Measurements from ENCODE around the gene ACSL5. TPM values are rescaled to one million over a fixed set of nuclear protein-coding genes. Genes with fewer than 3 reads are reported as not detected.
A peak's percentile ranks its signal among the peaks of the same experiment; 100 is the strongest.

Gene ACSL5
- total RNA-seq, 2 donors from 2014 or later = 14.5 to 19.7 TPM

- 4% methylated on average over 19 of the region's 20 CpGs for WGBS
- intact Hi-C loops (cut with DNase I) = loop anchor here (5.0 kb wide), 1 partner anchor 264 kb away; the partner anchor contains the start of gene GPAM
These were observed 72.3 kb downstream of the ACSL5 start for GRCh38 chr10:112446055-112446854.

GRCh38 chr10:112446855-112447619, 73.1 kb downstream of the ACSL5 start, which contains the start of the genes VTI1A and ZDHHC6:
Gene VTI1A (plus strand): TSS chr10:112447215. CDS start chr10:112447374, 159 bp downstream.
Gene ZDHHC6 (minus strand): TSS chr10:112446914. CDS start chr10:112445436, 1,478 bp downstream.
- Histone ChIP-seq H3K27me3 (replicated peaks; ENCODE audit: insufficient read depth) (no peaks in the 10 kb centered on the region), H3K9me3 (no peaks in the 10 kb centered on the region), H3K36me3 (no peaks in the 10 kb centered on the region), H3K27ac (peak within 1 kb of the TSS; percentile 82 to 89), H3K4me3 (peak within 1 kb of the TSS; percentile 65 to 89), H3K4me1 (replicated peaks) (no peaks in the 10 kb centered on the region)
- intact Hi-C loops (cut with DNase I) = loop anchor here (5.0 kb wide), 1 partner anchor 265 kb away; the partner anchor contains the start of gene GPAM
- TF ChIP-seq POLR2A (IDR thresholded peaks at IDR 0.05) (no peak), CTCF (IDR thresholded peaks at IDR 0.05) (peak in 3 of 4 experiments; percentile 15 to 31 (median 27)), POLR2AphosphoS5 (IDR thresholded peaks at IDR 0.05) (peak; percentile 71)
- peak; percentile 71 for DNase-seq (ENCODE audit: low spot score)
- under 1% methylated on average over 54 of the region's 59 CpGs for WGBS

More at GRCh38 chr10:112446055-112446854, 72.3 kb downstream of the ACSL5 start:
- Histone ChIP-seq H3K4me3 (peak overlapping the region; percentile 65 to 89), H3K4me1 (replicated peaks) (no peaks in the 10 kb centered on the region), H3K27ac (peak overlapping the region; percentile 82 to 89), H3K27me3 (replicated peaks; ENCODE audit: insufficient read depth) (no peaks in the 10 kb centered on the region), H3K9me3 (no peaks in the 10 kb centered on the region), H3K36me3 (no peaks in the 10 kb centered on the region)
- TF ChIP-seq CTCF (IDR thresholded peaks at IDR 0.05) (no peak), POLR2A (IDR thresholded peaks at IDR 0.05) (peak; percentile 42)
- no peak for DNase-seq (ENCODE audit: low spot score)

- DNase-seq (ENCODE audit: low spot score) = no peak
- no peaks in the 10 kb centered on the region for H3K9me3 ChIP-seq
- no peaks in the 10 kb centered on the region for H3K4me1 ChIP-seq (replicated peaks)
- peak overlapping the region; percentile 82 to 89 for H3K27ac ChIP-seq
- no peaks in the 10 kb centered on the region for H3K27me3 ChIP-seq (replicated peaks; ENCODE audit: insufficient read depth)
- intact Hi-C loops (cut with DNase I) = loop anchor here (5.0 kb wide), 1 partner anchor 265 kb away; the partner anchor contains the start of gene GPAM
- TF ChIP-seq CTCF (IDR thresholded peaks at IDR 0.05) (no peak), POLR2AphosphoS5 (IDR thresholded peaks at IDR 0.05) (no peak), POLR2A (IDR thresholded peaks at IDR 0.05) (no peak)
- no peaks in the 10 kb centered on the region for H3K36me3 ChIP-seq
- H3K4me3 ChIP-seq = peak overlapping the region; percentile 65 to 89
- 3% methylated on average over 10 of the region's 10 CpGs for WGBS
These were observed 73.7 kb downstream of the ACSL5 start for GRCh38 chr10:112447620-112447928.

- TF ChIP-seq POLR2AphosphoS5 (IDR thresholded peaks at IDR 0.05) (no peak), POLR2A (IDR thresholded peaks at IDR 0.05) (no peak), CTCF (IDR thresholded peaks at IDR 0.05) (no peak)
- Histone ChIP-seq H3K27me3 (replicated peaks; ENCODE audit: insufficient read depth) (no peaks in the 10 kb centered on the region), H3K36me3 (no peaks in the 10 kb centered on the region), H3K9me3 (no peaks in the 10 kb centered on the region), H3K4me3 (no peak overlapping the region), H3K27ac (no peak overlapping the region), H3K4me1 (replicated peaks) (no peaks in the 10 kb centered on the region)
- DNase-seq (ENCODE audit: low spot score) = no peak
- intact Hi-C loops (cut with DNase I) = loop anchor here (5.0 kb wide), 1 partner anchor 267 kb away; the partner anchor contains the start of gene GPAM
- WGBS = 75% methylated on average over 4 of the region's 4 CpGs
These were observed 75.0 kb downstream of the ACSL5 start for GRCh38 chr10:112448888-112449287.

All from prostate gland (tissue), 2 donors.